Activated CD4-positive, alpha-beta T cell treated with anti-CD3 and anti-CD28 coated beads, Interleukin-2, amount 10 ng/mL, durations not matched to agents 24 days and 14 days (primary cell): ENCODE data around the gene RAB31. TPM values are rescaled to one million over a fixed set of nuclear protein-coding genes. Genes with fewer than 3 reads are reported as not detected.

Experiments
- DNase-seq: peaks from one replicate; pipeline ENCODE4 v3.0.0; 2022
- H3K27ac Mint-ChIP-seq: one replicate; pipeline ENCODE4 v1.8.0; 2022; ENCODE audit warnings: mild to moderate bottlenecking, mixed read lengths
- H3K27me3 Mint-ChIP-seq: one replicate; pipeline ENCODE4 v1.8.0; 2022; ENCODE audit warnings: mixed read lengths
- H3K36me3 Mint-ChIP-seq: one replicate; pipeline ENCODE4 v1.8.0; 2022; ENCODE audit warnings: low read depth, mild to moderate bottlenecking, mixed read lengths
- H3K4me1 Mint-ChIP-seq: one replicate; pipeline ENCODE4 v1.8.0; 2021; ENCODE audit warnings: mixed read lengths
- H3K4me3 Mint-ChIP-seq: one replicate; pipeline ENCODE4 v1.8.0; 2022; ENCODE audit warnings: mild to moderate bottlenecking, moderate library complexity, mixed read lengths
- H3K9me3 Mint-ChIP-seq: one replicate; pipeline ENCODE4 v1.8.0; 2021; ENCODE audit warnings: mixed read lengths
- intact Hi-C: fragments of 100-400 bp; cut with micrococcal nuclease; formaldehyde crosslinking; loops from one replicate; pipeline ENCODE4 v1.15.1; 2023
- total RNA-seq: library from RNA; stranded (reverse); gene quantifications from 2 replicates; pipeline ENCODE4 v1.2.3, GENCODE V29; 2022

The RAB31 gene
- total RNA-seq, 1 donor from 2014 or later, result not detected

GRCh38 chr18:9730786-9731185, 22.7 kb downstream of the RAB31 start:
- no peaks in the 10 kb centered on the region for H3K9me3 Mint-ChIP-seq
- intact Hi-C loops, result no loop called here
- peaks cover 22% of the 10 kb centered on the region for H3K27me3 Mint-ChIP-seq
- H3K36me3 Mint-ChIP-seq, result no peaks in the 10 kb centered on the region
- DNase-seq, result no peak
- H3K4me3 Mint-ChIP-seq, result no peak overlapping the region
- H3K27ac Mint-ChIP-seq, result no peak overlapping the region
- H3K4me1 Mint-ChIP-seq, result peaks cover 7% of the 10 kb centered on the region

- intact Hi-C loops, result no loop called here
Observed at GRCh38 chr18:9731380-9731779, 23.3 kb downstream of the RAB31 start.

GRCh38 chr18:9732031-9732430, 23.9 kb downstream of the RAB31 start:
- no peaks in the 10 kb centered on the region for H3K9me3 Mint-ChIP-seq
- intact Hi-C loops, result no loop called here
- no peaks in the 10 kb centered on the region for H3K36me3 Mint-ChIP-seq
- H3K4me1 Mint-ChIP-seq, result peaks cover 7% of the 10 kb centered on the region
- no peak overlapping the region for H3K27ac Mint-ChIP-seq
- no peak overlapping the region for H3K4me3 Mint-ChIP-seq
- no peak for DNase-seq
- peaks cover 20% of the 10 kb centered on the region for H3K27me3 Mint-ChIP-seq

More at GRCh38 chr18:9731380-9731779, 23.3 kb downstream of the RAB31 start:
- no peaks in the 10 kb centered on the region for H3K36me3 Mint-ChIP-seq
- no peak overlapping the region for H3K27ac Mint-ChIP-seq
- H3K9me3 Mint-ChIP-seq, result no peaks in the 10 kb centered on the region
- H3K27me3 Mint-ChIP-seq, result peaks cover 20% of the 10 kb centered on the region
- peaks cover 7% of the 10 kb centered on the region for H3K4me1 Mint-ChIP-seq
- no peak overlapping the region for H3K4me3 Mint-ChIP-seq
- DNase-seq, result no peak

GRCh38 chr18:9734189-9734588, 26.1 kb downstream of the RAB31 start:
- Mint-ChIP-seq H3K27ac (no peak overlapping the region), H3K36me3 (no peaks in the 10 kb centered on the region), H3K27me3 (peaks cover 16% of the 10 kb centered on the region)

GRCh38 chr18:9735238-9735637, 27.1 kb downstream of the RAB31 start:
- DNase-seq, result peak; percentile 59
- H3K27me3 Mint-ChIP-seq, result peaks cover 16% of the 10 kb centered on the region
- intact Hi-C loops, result no loop called here
- H3K36me3 Mint-ChIP-seq, result no peaks in the 10 kb centered on the region
- no peak overlapping the region for H3K4me3 Mint-ChIP-seq
- peaks cover 7% of the 10 kb centered on the region for H3K4me1 Mint-ChIP-seq
- no peak overlapping the region for H3K27ac Mint-ChIP-seq
- no peaks in the 10 kb centered on the region for H3K9me3 Mint-ChIP-seq

More at GRCh38 chr18:9734189-9734588, 26.1 kb downstream of the RAB31 start:
- intact Hi-C loops, result no loop called here
- DNase-seq, result no peak
- H3K9me3 Mint-ChIP-seq, result no peaks in the 10 kb centered on the region
- peaks cover 7% of the 10 kb centered on the region for H3K4me1 Mint-ChIP-seq
- H3K4me3 Mint-ChIP-seq, result no peak overlapping the region

GRCh38 chr18:9735879-9736278, 27.8 kb downstream of the RAB31 start:
- Mint-ChIP-seq H3K9me3 (no peaks in the 10 kb centered on the region), H3K27ac (no peak overlapping the region), H3K4me3 (no peak overlapping the region), H3K4me1 (peaks cover 7% of the 10 kb centered on the region), H3K36me3 (no peaks in the 10 kb centered on the region), H3K27me3 (peaks cover 12% of the 10 kb centered on the region)
- DNase-seq, result no peak
- intact Hi-C loops, result no loop called here

GRCh38 chr18:9736286-9736835, 28.3 kb downstream of the RAB31 start:
- no peaks in the 10 kb centered on the region for H3K36me3 Mint-ChIP-seq
- intact Hi-C loops, result no loop called here
- H3K4me3 Mint-ChIP-seq, result no peak overlapping the region
- no peaks in the 10 kb centered on the region for H3K9me3 Mint-ChIP-seq
- DNase-seq, result no peak
- H3K4me1 Mint-ChIP-seq, result peaks cover 7% of the 10 kb centered on the region
- H3K27me3 Mint-ChIP-seq, result peaks cover 12% of the 10 kb centered on the region
- H3K27ac Mint-ChIP-seq, result no peak overlapping the region

GRCh38 chr18:9737006-9737405, 28.9 kb downstream of the RAB31 start:
- Mint-ChIP-seq H3K4me3 (no peak overlapping the region), H3K36me3 (no peaks in the 10 kb centered on the region)

GRCh38 chr18:9737472-9738121, 29.5 kb downstream of the RAB31 start:
- intact Hi-C loops, result no loop called here
- DNase-seq, result no peak
- Mint-ChIP-seq H3K27me3 (peaks cover 18% of the 10 kb centered on the region), H3K4me1 (peaks cover 7% of the 10 kb centered on the region), H3K36me3 (no peaks in the 10 kb centered on the region), H3K27ac (no peak overlapping the region), H3K4me3 (no peak overlapping the region), H3K9me3 (no peaks in the 10 kb centered on the region)

More at GRCh38 chr18:9737006-9737405, 28.9 kb downstream of the RAB31 start:
- Mint-ChIP-seq H3K27me3 (peaks cover 13% of the 10 kb centered on the region), H3K9me3 (no peaks in the 10 kb centered on the region), H3K4me1 (peaks cover 7% of the 10 kb centered on the region), H3K27ac (no peak overlapping the region)
- intact Hi-C loops, result no loop called here
- no peak for DNase-seq

GRCh38 chr18:9738266-9738969, 30.3 kb downstream of the RAB31 start:
- Mint-ChIP-seq H3K4me3 (no peak overlapping the region), H3K9me3 (no peaks in the 10 kb centered on the region), H3K27ac (no peak overlapping the region), H3K4me1 (peaks cover 7% of the 10 kb centered on the region), H3K36me3 (no peaks in the 10 kb centered on the region), H3K27me3 (peaks cover 23% of the 10 kb centered on the region)
- intact Hi-C loops, result no loop called here
- no peak for DNase-seq

GRCh38 chr18:9739516-9739915, 31.4 kb downstream of the RAB31 start:
- Mint-ChIP-seq H3K4me1 (peaks cover 4% of the 10 kb centered on the region), H3K36me3 (no peaks in the 10 kb centered on the region), H3K27ac (no peak overlapping the region), H3K4me3 (no peak overlapping the region), H3K27me3 (peaks cover 28% of the 10 kb centered on the region), H3K9me3 (no peaks in the 10 kb centered on the region)
- no peak for DNase-seq
- intact Hi-C loops, result no loop called here

- Mint-ChIP-seq H3K27me3 (peaks cover 33% of the 10 kb centered on the region), H3K27ac (no peak overlapping the region), H3K36me3 (no peaks in the 10 kb centered on the region), H3K9me3 (no peaks in the 10 kb centered on the region), H3K4me1 (peaks cover 4% of the 10 kb centered on the region), H3K4me3 (no peak overlapping the region)
- DNase-seq, result no peak
- intact Hi-C loops, result no loop called here
Observed at GRCh38 chr18:9740071-9740470, 32.0 kb downstream of the RAB31 start.

GRCh38 chr18:9741406-9741792, 33.3 kb downstream of the RAB31 start:
- Mint-ChIP-seq H3K4me1 (no peaks in the 10 kb centered on the region), H3K36me3 (no peaks in the 10 kb centered on the region), H3K27ac (no peak overlapping the region), H3K27me3 (peaks cover 38% of the 10 kb centered on the region), H3K4me3 (no peak overlapping the region), H3K9me3 (no peaks in the 10 kb centered on the region)
- intact Hi-C loops, result no loop called here
- no peak for DNase-seq

- DNase-seq, result no peak
- intact Hi-C loops, result no loop called here
- H3K4me3 Mint-ChIP-seq, result no peak overlapping the region
Observed at GRCh38 chr18:9741793-9742523, 33.9 kb downstream of the RAB31 start.

More at GRCh38 chr18:9741793-9742523, 33.9 kb downstream of the RAB31 start:
- Mint-ChIP-seq H3K27me3 (peaks cover 38% of the 10 kb centered on the region), H3K9me3 (no peaks in the 10 kb centered on the region), H3K27ac (no peak overlapping the region), H3K36me3 (no peaks in the 10 kb centered on the region), H3K4me1 (no peaks in the 10 kb centered on the region)
